ENCODE data around the gene IMPG2. TPM values are rescaled to one million over a fixed set of nuclear protein-coding genes. Genes with fewer than 3 reads are reported as not detected.

The IMPG2 gene
- total RNA-seq, 1 donor from 2014 or later = 0.38 TPM

DNA sequence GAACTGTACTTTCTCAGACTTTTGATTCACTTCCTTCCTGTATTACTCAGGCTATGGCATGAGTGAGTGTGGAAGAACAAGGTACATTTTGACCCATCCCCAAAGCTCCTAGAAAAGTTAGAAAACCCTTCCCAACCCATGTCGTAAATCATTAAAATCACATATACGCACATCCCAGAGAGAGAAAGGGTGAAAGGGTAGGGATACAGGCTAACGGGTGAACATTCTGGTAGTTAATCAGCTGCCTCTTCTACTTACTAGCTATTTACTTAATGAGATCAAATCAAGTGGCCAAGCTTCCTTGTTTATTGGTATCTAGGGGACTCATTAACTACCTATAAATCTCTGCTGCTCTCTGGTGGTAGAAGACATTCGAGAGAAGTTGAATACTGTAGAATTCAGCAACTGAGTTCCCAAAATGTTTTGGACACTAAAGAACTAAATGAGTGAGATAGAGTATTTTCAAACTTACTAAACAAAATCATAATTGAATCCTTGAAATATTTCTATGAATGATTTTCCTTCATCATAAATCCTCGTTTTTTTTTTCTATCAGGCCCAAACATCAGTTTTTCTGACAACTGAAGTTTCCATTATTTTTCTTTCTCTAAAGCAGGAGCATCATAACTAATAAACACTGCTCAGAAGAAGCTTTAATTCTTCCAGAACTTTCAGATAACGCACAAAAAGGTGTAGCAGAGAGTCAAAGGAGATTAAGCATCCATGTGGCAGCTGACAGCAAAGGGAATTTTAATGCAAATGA is 124.2 kb downstream of the IMPG2 start:
- DNase-seq (ENCODE audit: low spot score) = no peak
- intact Hi-C loops (cut with DNase I) = loop anchor here (2.0 to 5.0 kb wide), 2 partner anchors 125 to 304 kb away; no protein-coding TSS in a partner anchor

DNA sequence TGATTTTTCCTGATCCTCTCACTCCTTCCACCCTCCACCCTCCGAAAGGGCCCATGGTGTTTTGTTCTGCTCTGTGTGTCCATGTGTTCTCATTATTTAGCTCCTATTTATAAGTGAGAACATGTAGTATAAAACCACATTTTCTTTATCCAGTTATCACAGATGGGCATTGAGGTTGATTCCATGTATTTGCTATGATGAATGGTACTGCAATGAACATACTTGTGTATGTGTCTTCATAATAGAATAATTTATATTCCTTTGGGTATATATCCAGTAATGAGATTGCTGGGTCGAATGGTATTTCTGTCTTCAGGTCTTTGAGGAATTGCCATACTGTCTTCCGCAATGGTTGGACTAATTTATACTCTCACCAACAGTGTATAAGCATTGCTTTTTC is 126.0 kb downstream of the IMPG2 start:
- no peak for DNase-seq (ENCODE audit: low spot score)
- intact Hi-C loops (cut with DNase I) = no loop called here

GRCh38 chr3:101193957-101194356 is 126.4 kb downstream of the IMPG2 start:
- intact Hi-C loops (cut with DNase I) = no loop called here

GRCh38 chr3:101189796-101190195 is 130.6 kb downstream of the IMPG2 start:
- DNase-seq (ENCODE audit: low spot score) = no peak
- intact Hi-C loops (cut with DNase I) = no loop called here

More at GRCh38 chr3:101193957-101194356, 126.4 kb downstream of the IMPG2 start:
- DNase-seq (ENCODE audit: low spot score) = no peak

DNA sequence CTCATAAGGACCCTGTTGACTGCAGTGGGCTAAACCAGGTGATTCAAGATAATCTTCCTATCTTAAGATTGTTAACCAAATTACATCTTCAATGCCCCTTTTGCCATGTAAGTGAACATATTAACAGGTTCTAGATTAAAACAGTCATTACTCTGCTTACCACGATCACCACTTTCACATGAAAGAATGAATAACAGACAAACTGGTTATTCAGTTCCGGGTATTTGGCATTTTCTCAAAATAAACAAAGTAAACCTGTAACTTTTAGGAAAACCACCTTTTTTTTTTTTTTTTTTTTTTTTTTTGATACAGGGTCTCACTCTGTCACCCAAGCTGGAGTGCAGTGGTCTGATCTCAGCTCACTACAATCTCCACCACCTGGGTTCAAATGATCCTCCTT is 131.2 kb downstream of the IMPG2 start:
- no peak for DNase-seq (ENCODE audit: low spot score)
- intact Hi-C loops (cut with DNase I) = no loop called here

GRCh38 chr3:101185341-101185740 is 135.0 kb downstream of the IMPG2 start:
- no peak for DNase-seq (ENCODE audit: low spot score)
- intact Hi-C loops (cut with DNase I) = no loop called here

DNA sequence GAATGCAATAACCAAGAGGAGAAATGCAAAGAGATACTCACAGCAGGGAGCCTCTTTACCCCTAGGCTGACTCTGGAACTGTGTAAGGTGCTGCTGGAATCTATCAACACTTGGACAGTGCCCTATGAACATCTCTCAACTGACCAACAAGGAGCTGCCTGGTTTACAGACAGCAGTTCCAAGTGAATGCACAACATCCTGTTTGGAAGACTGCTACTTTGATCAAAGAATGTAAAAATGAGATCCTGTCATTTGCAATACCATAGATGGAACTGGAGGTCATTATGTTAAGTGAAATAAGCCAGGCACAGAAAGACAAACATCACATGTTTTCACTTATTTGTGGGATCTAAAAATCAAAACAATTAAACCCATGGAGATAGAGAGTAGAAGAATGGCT is 136.3 kb downstream of the IMPG2 start:
- intact Hi-C loops (cut with DNase I) = no loop called here

DNA sequence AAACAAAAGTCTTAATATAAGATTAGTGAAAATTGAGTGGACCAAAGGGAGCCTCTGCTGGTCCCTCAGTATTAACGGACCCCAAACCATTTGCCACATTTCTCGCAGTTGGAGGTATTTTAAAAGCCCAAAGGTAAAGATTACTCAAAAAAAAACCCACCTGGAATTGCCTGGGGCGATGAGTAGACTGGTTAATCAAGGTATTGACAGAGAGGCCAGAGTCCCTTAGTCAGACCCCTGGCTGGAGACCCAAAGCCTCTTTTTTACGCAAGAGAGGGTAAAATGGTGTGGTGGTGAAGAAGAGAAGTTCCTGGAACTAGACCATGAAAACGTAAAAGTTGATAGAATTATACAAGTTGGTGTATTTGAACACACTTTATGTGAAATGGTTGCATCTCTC is 137.2 kb downstream of the IMPG2 start:
- intact Hi-C loops (cut with DNase I) = no loop called here

More for the DNA sequence above, 136.3 kb downstream of the IMPG2 start:
- DNase-seq (ENCODE audit: low spot score) = no peak

DNA sequence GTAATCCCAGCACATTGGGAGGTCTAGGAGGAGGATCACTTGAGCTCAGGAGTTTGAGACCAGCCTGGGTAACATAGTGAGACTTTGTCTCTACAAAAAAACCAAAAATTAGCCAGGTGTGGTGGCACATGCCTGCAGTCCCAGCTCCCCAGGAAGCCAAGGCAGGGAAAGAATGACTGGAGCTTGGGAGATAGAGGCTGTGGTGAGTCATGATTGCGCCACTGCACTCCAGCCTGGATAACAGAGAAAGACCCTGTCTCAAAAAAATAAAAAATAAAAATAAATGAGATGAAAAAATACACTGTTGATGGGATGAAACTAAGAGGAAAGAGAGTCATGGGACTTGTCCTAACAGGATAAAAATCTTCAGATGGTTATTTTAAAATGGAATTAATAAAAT is 137.6 kb downstream of the IMPG2 start:
- no peak for DNase-seq (ENCODE audit: low spot score)
- intact Hi-C loops (cut with DNase I) = no loop called here

More for the DNA sequence above, 137.2 kb downstream of the IMPG2 start:
- DNase-seq (ENCODE audit: low spot score) = no peak

- intact Hi-C loops (cut with DNase I) = no loop called here
- DNase-seq (ENCODE audit: low spot score) = no peak
Observed at GRCh38 chr3:101181801-101182200, 138.6 kb downstream of the IMPG2 start.

DNA sequence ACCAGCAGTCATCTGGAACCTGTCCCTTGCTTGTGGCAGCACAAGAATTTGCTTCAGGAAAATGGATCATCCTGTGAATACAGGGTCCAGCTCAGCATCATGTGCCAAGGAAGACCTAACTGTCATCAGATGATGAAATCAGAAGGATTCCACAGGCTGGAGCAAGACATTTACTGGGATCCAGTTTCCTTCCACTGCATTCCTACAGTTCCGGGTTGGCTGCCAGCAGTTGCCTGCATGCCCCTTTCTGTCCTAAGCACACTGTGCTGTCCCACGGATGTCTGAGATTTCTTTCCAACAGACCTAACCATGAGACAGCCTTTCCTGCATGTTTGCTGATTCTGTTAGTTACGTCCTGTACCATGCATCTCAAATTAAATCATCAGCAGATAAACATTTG is 140.7 kb downstream of the IMPG2 start:
- intact Hi-C loops (cut with DNase I) = no loop called here

DNA sequence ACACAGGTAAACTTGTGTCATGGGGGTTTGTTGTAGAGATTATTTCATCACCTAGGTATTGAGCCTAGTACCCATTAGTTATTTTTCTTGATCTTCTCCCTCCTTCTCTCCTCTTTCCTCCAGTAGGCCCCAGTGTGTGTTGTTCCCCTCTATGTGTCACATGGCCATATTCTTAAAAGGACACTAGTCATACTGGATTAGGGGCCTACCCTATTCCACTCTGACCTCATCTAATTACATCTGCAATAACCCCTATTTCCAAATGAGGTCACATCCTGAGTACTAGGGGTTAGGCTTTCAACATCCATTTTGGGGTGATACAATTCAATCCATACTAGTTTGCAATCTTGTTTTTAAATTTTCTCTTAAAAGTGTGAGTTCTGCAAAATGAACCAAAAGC is 142.8 kb downstream of the IMPG2 start:
- intact Hi-C loops (cut with DNase I) = no loop called here
- DNase-seq (ENCODE audit: low spot score) = no peak

More for the DNA sequence above, 140.7 kb downstream of the IMPG2 start:
- no peak for DNase-seq (ENCODE audit: low spot score)

Other genes starting within 250 kb of the IMPG2 start
- gene SENP7, start 192.6 kb upstream of the IMPG2 start, total RNA-seq = 11.0 TPM
- 19.1 TPM for gene TRMT10C, start 241.3 kb upstream of the IMPG2 start, total RNA-seq

All from cardiac septum (tissue), 1 donor.